Activated T-cell treated with anti-CD3 and anti-CD28 coated beads, Interleukin-2, amount 50 U/mL, for 4 hours (primary cell): Measurements from ENCODE around the gene CA5A. TPM values are rescaled to one million over a fixed set of nuclear protein-coding genes. Genes with fewer than 3 reads are reported as not detected.
"Not testable (repeated sequence)": the region's sequence is repeated elsewhere in the genome, so short reads cannot be mapped to it uniquely, and the experiment has no call there.

Experiments
- ATAC-seq, 2 donors: fragments of 200-7000 bp; cut with Tn5 transposase; one replicate each; pipeline ENCODE4 v1.10.0; 2021
- DNase-seq: peaks from one replicate; pipeline ENCODE4 v3.0.0-alpha.2; 2020
- H3K27me3 Mint-ChIP-seq: one replicate; pipeline ENCODE4 v1.8.0; 2021; ENCODE audit warnings: low read depth, mixed read lengths
- H3K36me3 Mint-ChIP-seq: one replicate; pipeline ENCODE4 v1.8.0; 2022; ENCODE audit warnings: mixed read lengths; ENCODE audit not compliant: insufficient read depth
- H3K4me1 Mint-ChIP-seq: one replicate; pipeline ENCODE4 v1.8.0; 2021; ENCODE audit warnings: low read depth, mixed read lengths
- H3K4me3 Mint-ChIP-seq: one replicate; pipeline ENCODE4 v1.8.0; 2021; ENCODE audit warnings: mild to moderate bottlenecking, moderate library complexity, mixed read lengths
- H3K9me3 Mint-ChIP-seq: one replicate; pipeline ENCODE4 v1.8.0; 2021; ENCODE audit warnings: mixed read lengths
- total RNA-seq, 3 donors: library from RNA; stranded (reverse); gene quantifications; one replicate each; pipeline ENCODE4 v1.2.1, GENCODE V29; 2021

The CA5A gene
- total RNA-seq, 3 donors from 2014 or later, result 0.43 TPM; not detected in 2

DNA sequence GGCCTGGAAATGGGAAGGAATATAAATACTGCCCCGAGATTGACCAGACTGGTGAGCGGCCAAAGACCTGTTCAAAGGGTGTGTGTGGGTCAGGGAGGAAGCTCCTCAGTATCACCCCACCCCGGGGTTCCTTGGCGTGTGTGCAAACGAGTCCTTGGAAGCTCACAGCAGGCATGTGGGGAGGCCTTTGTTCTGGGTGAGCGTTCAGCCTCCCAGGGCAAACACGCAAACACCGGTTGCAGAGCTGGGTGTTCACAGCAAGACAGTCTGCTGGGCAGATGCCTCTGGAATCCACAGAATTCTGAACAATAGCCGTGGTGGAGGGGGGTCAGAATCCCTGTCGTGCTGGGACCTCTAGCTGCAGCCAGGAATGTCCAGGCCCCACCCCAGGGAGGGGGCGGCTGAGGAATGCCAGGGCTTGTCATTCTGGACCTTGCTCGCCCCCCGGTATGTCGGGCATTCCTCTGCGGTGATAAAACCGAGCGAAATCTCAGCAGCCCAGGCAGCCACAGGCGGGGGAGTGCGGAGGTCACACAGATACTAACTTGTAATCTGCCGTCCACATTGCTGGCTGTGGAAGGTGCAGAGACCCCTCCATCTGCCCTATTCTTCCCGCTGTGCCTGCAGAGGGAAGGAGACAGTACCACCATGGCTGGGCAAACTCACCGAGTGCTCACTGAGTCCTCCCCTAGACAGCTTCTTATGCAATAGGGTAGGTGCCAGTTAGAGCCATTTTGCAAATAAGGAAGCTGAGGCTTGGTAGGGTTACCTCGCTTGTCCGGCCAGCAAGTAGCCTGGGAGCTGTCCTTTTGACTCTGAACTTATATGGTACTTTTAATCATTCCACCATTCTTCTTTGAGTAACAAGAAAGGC lies 65.7 kb downstream of the CA5A start:
- not testable (repeated sequence) for H3K9me3 Mint-ChIP-seq, DNase-seq, ATAC-seq, H3K27me3 Mint-ChIP-seq
- Mint-ChIP-seq H3K36me3 (peaks cover 25% of the 10 kb centered on the region), H3K4me1 (peaks cover 43% of the 10 kb centered on the region), H3K4me3 (peak overlapping the region; percentile 66)

GRCh38 chr16:87869879-87870417 lies 66.4 kb downstream of the CA5A start:
- H3K4me3 Mint-ChIP-seq, result peak overlapping the region; percentile 48
- ATAC-seq, DNase-seq, H3K9me3 Mint-ChIP-seq, H3K27me3 Mint-ChIP-seq: not testable (repeated sequence)
- peaks cover 28% of the 10 kb centered on the region for H3K36me3 Mint-ChIP-seq
- H3K4me1 Mint-ChIP-seq, result peaks cover 41% of the 10 kb centered on the region

GRCh38 chr16:87869061-87869878 lies 67.1 kb downstream of the CA5A start, which contains the start of gene SLC7A5:
SLC7A5 (minus strand) TSS chr16:87869507; CDS start chr16:87869422, 85 bp downstream.
- DNase-seq (peak; percentile 92), ATAC-seq (peak; percentile 64 to 65)
- not testable (repeated sequence) for H3K9me3 Mint-ChIP-seq, H3K27me3 Mint-ChIP-seq
- Mint-ChIP-seq H3K4me1 (peaks cover 39% of the 10 kb centered on the region), H3K4me3 (peak within 1 kb of the TSS; percentile 95), H3K36me3 (peaks cover 35% of the 10 kb centered on the region)

GRCh38 chr16:87868254-87869029 lies 67.9 kb downstream of the CA5A start:
- peaks cover 36% of the 10 kb centered on the region for H3K36me3 Mint-ChIP-seq
- H3K27me3 Mint-ChIP-seq, H3K9me3 Mint-ChIP-seq: not testable (repeated sequence)
- ATAC-seq (peak; percentile 59 to 64), DNase-seq (peak; percentile 71)
- H3K4me1 Mint-ChIP-seq, result peaks cover 42% of the 10 kb centered on the region
- peak overlapping the region; percentile 95 for H3K4me3 Mint-ChIP-seq

- H3K9me3 Mint-ChIP-seq, H3K27me3 Mint-ChIP-seq, ATAC-seq: not testable (repeated sequence)
- peak overlapping the region; percentile 95 for H3K4me3 Mint-ChIP-seq
- peaks cover 45% of the 10 kb centered on the region for H3K4me1 Mint-ChIP-seq
- H3K36me3 Mint-ChIP-seq, result peaks cover 43% of the 10 kb centered on the region
- DNase-seq, result peak; percentile 30
Observed at GRCh38 chr16:87865902-87866555, 70.3 kb downstream of the CA5A start.

DNA sequence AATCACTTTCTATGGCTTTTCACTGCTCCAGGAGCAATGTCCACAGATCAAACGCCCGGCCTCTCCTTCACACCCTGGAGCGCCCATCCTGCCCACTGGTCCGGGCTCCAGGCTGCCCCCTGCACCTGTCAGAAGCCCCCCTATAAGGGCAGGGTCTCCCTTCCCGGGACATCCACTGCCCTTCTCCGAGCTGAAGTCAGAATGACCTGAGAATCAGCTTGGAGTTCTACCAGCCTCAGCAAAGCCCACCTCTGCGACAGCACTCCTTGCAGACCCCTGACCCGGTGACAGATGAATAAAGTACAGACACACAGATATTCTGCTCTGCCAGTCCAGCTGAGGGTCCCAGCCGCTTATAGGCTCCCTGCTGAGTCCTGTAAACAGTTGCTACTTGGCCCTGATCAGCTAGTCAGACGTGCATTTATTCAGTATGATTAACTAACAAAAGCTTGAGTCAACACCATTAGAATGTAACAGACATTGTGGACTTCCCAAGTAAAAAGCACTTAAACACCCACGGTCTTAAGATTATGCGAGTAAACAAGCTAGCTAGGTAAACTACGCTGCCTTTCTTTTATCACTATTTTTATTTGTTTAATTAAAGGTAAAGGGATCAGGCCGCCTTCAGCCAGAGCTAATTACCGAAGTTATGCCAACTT lies 71.9 kb downstream of the CA5A start:
- peaks cover 50% of the 10 kb centered on the region for H3K36me3 Mint-ChIP-seq
- no peaks in the 10 kb centered on the region for H3K27me3 Mint-ChIP-seq
- H3K4me1 Mint-ChIP-seq, result peaks cover 46% of the 10 kb centered on the region
- ATAC-seq, result no peak
- H3K9me3 Mint-ChIP-seq, result no peaks in the 10 kb centered on the region
- no peak for DNase-seq
- H3K4me3 Mint-ChIP-seq, result peak overlapping the region; percentile 95

DNA sequence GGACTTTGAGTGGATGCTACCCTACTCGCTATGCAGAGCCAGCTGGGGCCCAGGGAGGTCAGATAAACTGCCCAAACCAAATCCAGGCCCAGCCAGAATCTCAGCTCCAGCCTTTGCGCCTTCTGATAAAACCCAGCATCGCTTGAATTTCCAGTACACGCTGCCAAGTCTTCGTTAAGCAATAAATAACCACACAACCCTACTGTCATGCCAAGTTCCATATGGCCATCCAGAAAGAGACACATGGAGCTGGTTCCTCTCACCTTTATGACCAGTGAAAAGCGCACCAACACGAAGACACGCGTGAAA lies 73.0 kb downstream of the CA5A start:
- Mint-ChIP-seq H3K4me1 (peaks cover 52% of the 10 kb centered on the region), H3K36me3 (peaks cover 50% of the 10 kb centered on the region), H3K4me3 (peak overlapping the region; percentile 70)
- not testable (repeated sequence) for ATAC-seq, DNase-seq, H3K27me3 Mint-ChIP-seq, H3K9me3 Mint-ChIP-seq

DNA sequence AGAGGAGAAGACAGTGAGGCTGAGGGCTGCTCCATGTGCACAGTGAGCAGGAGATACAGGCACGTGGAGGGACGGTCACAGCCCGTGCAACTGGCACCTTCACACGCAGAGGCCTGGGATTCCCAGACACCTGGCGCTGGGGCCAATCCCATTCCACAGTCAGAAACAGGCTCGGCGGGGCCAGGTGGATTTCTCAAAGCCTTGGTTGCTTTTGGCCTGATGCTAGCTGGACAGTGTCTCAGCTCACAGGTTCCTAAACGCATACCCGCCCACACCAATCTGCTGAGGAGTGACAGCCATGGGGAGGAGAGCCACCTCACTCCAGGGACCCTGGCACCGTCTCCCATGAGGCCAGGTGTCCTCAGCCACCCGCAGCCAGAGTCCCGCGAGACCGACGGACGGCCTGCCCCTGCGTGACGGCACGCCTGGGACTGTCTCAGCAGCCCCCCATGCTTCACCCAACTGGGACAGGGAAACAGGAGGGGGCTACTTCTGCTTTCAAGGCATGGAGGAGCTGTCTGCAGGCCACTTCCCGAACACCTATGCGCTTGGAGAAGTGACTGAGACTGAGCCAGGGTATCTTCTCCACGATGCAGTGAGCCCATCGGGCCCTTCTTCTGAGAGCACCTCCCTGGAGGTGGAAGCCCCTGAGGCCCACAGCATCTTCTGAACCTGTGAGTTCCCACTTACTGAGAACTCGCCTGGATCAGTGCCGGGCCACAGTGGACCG lies 73.6 kb downstream of the CA5A start:
- not testable (repeated sequence) for H3K27me3 Mint-ChIP-seq, H3K9me3 Mint-ChIP-seq, ATAC-seq, DNase-seq
- Mint-ChIP-seq H3K4me1 (peaks cover 57% of the 10 kb centered on the region), H3K4me3 (peak overlapping the region; percentile 70), H3K36me3 (peaks cover 48% of the 10 kb centered on the region)

DNA sequence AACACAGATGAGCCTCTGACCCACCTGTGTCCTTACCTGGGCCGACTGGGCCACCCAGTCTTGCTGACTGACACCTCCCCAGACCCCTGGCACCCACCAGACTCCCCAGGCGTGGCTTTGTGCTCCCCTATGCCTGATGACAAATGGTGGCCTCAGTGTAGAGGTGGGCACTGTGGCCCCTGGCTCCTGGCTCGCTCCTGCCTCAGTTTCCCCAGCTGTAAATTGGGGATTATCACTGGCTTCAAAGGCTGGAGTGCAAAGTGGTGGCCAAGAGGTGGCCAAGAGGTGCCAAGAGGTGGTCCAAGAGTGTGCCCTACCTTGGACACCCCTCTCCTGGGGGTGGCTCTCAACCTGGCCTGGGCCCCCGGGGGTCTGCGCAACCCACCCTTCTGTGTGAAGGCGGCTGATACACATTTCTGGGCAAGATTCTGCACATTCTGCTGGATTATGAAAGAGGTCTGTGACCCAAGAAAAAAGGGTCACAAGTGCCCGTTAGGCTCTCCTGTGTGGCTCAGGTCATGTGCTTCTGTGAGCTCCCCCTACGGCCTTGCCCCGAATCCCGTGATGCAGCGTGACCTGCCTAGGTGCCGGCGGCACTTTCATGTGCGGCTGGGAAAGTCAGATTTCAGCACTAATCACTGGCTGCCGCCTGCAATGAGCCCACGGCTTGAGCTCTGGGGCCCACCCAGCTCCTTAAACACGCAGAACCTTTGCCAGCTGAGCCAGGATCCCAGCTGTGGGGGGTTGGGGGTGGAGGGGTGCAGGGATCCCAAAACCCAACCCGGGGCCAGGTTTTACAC lies 74.8 kb downstream of the CA5A start:
- Mint-ChIP-seq H3K4me3 (peak overlapping the region; percentile 61), H3K36me3 (peaks cover 48% of the 10 kb centered on the region), H3K4me1 (peaks cover 68% of the 10 kb centered on the region)
- DNase-seq, ATAC-seq, H3K9me3 Mint-ChIP-seq, H3K27me3 Mint-ChIP-seq: not testable (repeated sequence)

DNA sequence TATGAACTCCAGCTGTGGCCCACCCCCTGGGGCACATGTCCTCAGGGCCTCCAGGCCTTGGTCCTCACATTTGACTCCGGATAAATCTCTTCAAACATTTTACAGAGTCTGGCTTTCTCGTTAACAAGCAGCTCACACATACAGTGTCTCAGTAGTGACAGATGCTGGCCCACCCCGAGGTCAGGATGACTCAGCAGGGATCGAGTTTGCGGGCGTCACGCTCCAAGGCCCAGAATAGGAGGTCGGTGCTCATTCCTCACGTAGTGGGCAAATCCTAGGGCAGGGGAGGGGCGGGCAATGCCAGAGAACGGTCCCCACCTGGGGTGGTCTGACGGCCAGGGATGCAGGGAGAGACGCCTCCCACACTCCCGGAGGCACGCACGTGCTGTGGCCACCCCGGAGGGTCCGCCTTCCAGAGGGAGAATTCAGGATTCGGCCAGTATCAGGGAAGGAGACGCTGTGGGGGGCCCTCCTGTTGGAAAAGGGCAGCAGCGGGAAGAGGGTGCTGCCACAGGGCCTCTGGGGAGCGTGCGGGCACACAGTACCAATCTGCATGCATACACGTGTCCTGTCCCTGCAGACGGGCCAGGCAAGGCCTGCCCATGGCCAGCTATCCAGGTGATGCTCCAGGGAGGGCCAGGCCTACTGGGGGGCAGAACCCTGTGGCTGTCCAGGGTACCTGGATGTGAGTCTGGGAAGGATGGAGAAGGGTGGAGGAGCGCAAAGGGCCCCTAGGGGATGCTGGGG lies 75.6 kb downstream of the CA5A start:
- no peak for DNase-seq
- Mint-ChIP-seq H3K4me1 (peaks cover 69% of the 10 kb centered on the region), H3K27me3 (no peaks in the 10 kb centered on the region), H3K36me3 (peaks cover 42% of the 10 kb centered on the region), H3K9me3 (no peaks in the 10 kb centered on the region), H3K4me3 (peak overlapping the region; percentile 78)
- peak in 1 of 2 donors; percentile 20 for ATAC-seq

GRCh38 chr16:87858151-87858993 lies 78.0 kb downstream of the CA5A start:
- H3K4me3 Mint-ChIP-seq, result peak overlapping the region; percentile 77
- ATAC-seq, H3K9me3 Mint-ChIP-seq, H3K27me3 Mint-ChIP-seq, DNase-seq: not testable (repeated sequence)
- H3K36me3 Mint-ChIP-seq, result peaks cover 33% of the 10 kb centered on the region
- H3K4me1 Mint-ChIP-seq, result peaks cover 76% of the 10 kb centered on the region
